CD4-positive, CD25-positive, alpha-beta regulatory T cell (primary cell): ENCODE data around the gene CUZD1. TPM values are rescaled to one million over a fixed set of nuclear protein-coding genes. Genes with fewer than 3 reads are reported as not detected.

Experiments
- ATAC-seq, 2 donors: fragments of 150-1000 bp; cut with Tn5 transposase; one replicate each; pipeline ENCODE4 v1.10.0; 2021; ENCODE audit warnings: low read depth in 2 of 2, moderate number of reproducible peaks in 2 of 2, moderate library complexity in 1 of 2
- DNase-seq, 3 donors: peaks; one replicate each; pipeline versions ENCODE4 v3.0.0 to v3.0.0-alpha.2; 2012 to 2022; ENCODE audit warnings: mixed read lengths in 1 of 3
- H3K27ac ChIP-seq: one replicate; pipeline ENCODE4 v1.7.0; 2013; ENCODE audit warnings: mild to moderate bottlenecking, low read length; ENCODE audit not compliant: insufficient read depth, poor library complexity, severe bottlenecking
- H3K27me3 ChIP-seq: one replicate; pipeline ENCODE4 v1.7.0; 2013; ENCODE audit warnings: low read length; ENCODE audit not compliant: control insufficient read depth, insufficient read depth
- H3K36me3 ChIP-seq: one replicate; pipeline ENCODE4 v1.7.0; 2013; ENCODE audit warnings: mild to moderate bottlenecking, low read length, moderate library complexity; ENCODE audit not compliant: control insufficient read depth, insufficient read depth
- H3K4me1 ChIP-seq: 2 replicates; pipeline ENCODE4 v1.7.0; 2013; ENCODE audit warnings: mild to moderate bottlenecking, low read length; ENCODE audit not compliant: insufficient read depth, control insufficient read depth, poor library complexity, severe bottlenecking
- H3K4me3 ChIP-seq: one replicate; pipeline ENCODE4 v1.7.0; 2013; ENCODE audit warnings: low read depth, mild to moderate bottlenecking, low read length, moderate library complexity
- H3K9me3 ChIP-seq, 2 experiments: 1 replicate in 1 of 2; 2 replicates in 1 of 2; pipeline ENCODE4 v1.7.0; 2013; ENCODE audit warnings: low read length in 2 of 2, mild to moderate bottlenecking in 1 of 2, moderate library complexity in 1 of 2; ENCODE audit not compliant: control insufficient read depth in 2 of 2
- H3K27ac Mint-ChIP-seq, 3 donors: one replicate each; pipeline ENCODE4 v1.8.0; 2020 to 2022; ENCODE audit warnings: mild to moderate bottlenecking in 3 of 3, mixed read lengths in 3 of 3, moderate library complexity in 2 of 3
- H3K27me3 Mint-ChIP-seq: one replicate; pipeline ENCODE4 v1.8.0; 2022; ENCODE audit warnings: mild to moderate bottlenecking, mixed read lengths
- H3K36me3 Mint-ChIP-seq: one replicate; pipeline ENCODE4 v1.8.0; 2020; ENCODE audit warnings: mixed read lengths
- H3K4me1 Mint-ChIP-seq, 4 donors: one replicate each; pipeline ENCODE4 v1.8.0; 2020 to 2022; ENCODE audit warnings: mixed read lengths in 4 of 4, mild to moderate bottlenecking in 1 of 4
- H3K4me3 Mint-ChIP-seq, 4 donors: one replicate each; pipeline ENCODE4 v1.8.0; 2020 to 2022; ENCODE audit warnings: mild to moderate bottlenecking in 4 of 4, mixed read lengths in 4 of 4, moderate library complexity in 3 of 4
- H3K9me3 Mint-ChIP-seq, 7 donors: one replicate each; pipeline ENCODE4 v1.8.0; 2020 to 2022; ENCODE audit warnings: mixed read lengths in 7 of 7, mild to moderate bottlenecking in 3 of 7, moderate library complexity in 2 of 7
- polyA plus RNA-seq, 4 donors: library from polyadenylated mRNA; unstranded; fragments of 300-500 nt; fragmentation: Illumina TruSeq; gene quantifications; one replicate each; pipeline ENCODE4 v1.2.3, GENCODE V29; 2021
- total RNA-seq: library from RNA; stranded (reverse); gene quantifications from one replicate; pipeline ENCODE4 v1.2.3, GENCODE V29; 2022

The CUZD1 gene
- total RNA-seq (1.9 TPM), polyA plus RNA-seq (1 to 10 TPM in 3 of 4 donors, under 1 TPM in 1; 0.53 to 1.7 (median 1.3) TPM)

- Histone ChIP-seq H3K27me3 (no peaks in the 10 kb centered on the region), H3K4me3 (no peak within 1 kb of the TSS), H3K36me3 (peaks cover 43% of the 10 kb centered on the region), H3K27ac (no peak within 1 kb of the TSS), H3K4me1 (no peaks in the 10 kb centered on the region), H3K9me3 (no peaks in the 10 kb centered on the region)
- Mint-ChIP-seq H3K27ac (peak within 1 kb of the TSS in 1 of 3 donors; percentile 6), H3K9me3 (peaks cover 0 to 4% (median 0%) of the 10 kb centered on the region in 7 donors), H3K36me3 (peaks cover 28% of the 10 kb centered on the region), H3K4me3 (no peak within 1 kb of the TSS), H3K4me1 (peaks cover 0 to 14% (median 6%) of the 10 kb centered on the region in 4 donors), H3K27me3 (no peaks in the 10 kb centered on the region)
- no peak for DNase-seq
- ATAC-seq, result no peak
Observed at GRCh38 chr10:122845783-122846332, at the start of gene CUZD1. TSS of gene CUZD1 (minus strand) at chr10:122845857. CDS start at chr10:122845843, 14 bp downstream.

- Mint-ChIP-seq H3K9me3 (no peaks in the 10 kb centered on the region), H3K27me3 (peaks cover 5% of the 10 kb centered on the region), H3K4me3 (peak overlapping the region in 1 of 4 donors; percentile 14), H3K36me3 (peaks cover 4% of the 10 kb centered on the region), H3K4me1 (no peaks in the 10 kb centered on the region), H3K27ac (no peak overlapping the region)
- Histone ChIP-seq H3K4me3 (no peak overlapping the region), H3K27ac (no peak overlapping the region), H3K9me3 (no peaks in the 10 kb centered on the region), H3K4me1 (no peaks in the 10 kb centered on the region), H3K27me3 (no peaks in the 10 kb centered on the region), H3K36me3 (no peaks in the 10 kb centered on the region)
- DNase-seq (no peak), ATAC-seq (no peak)
Observed at GRCh38 chr10:122894261-122894944, 48.7 kb upstream of the CUZD1 start.

- Mint-ChIP-seq H3K9me3 (no peaks in the 10 kb centered on the region), H3K36me3 (peaks cover 13% of the 10 kb centered on the region), H3K27ac (no peak overlapping the region), H3K4me3 (no peak overlapping the region), H3K27me3 (no peaks in the 10 kb centered on the region), H3K4me1 (peaks cover 9 to 16% (median 11%) of the 10 kb centered on the region in 4 donors)
- Histone ChIP-seq H3K27me3 (no peaks in the 10 kb centered on the region), H3K4me3 (no peak overlapping the region), H3K27ac (no peak overlapping the region), H3K36me3 (no peaks in the 10 kb centered on the region), H3K4me1 (peaks cover 4% of the 10 kb centered on the region), H3K9me3 (no peaks in the 10 kb centered on the region)
- ATAC-seq (no peak), DNase-seq (no peak)
Observed at GRCh38 chr10:122884166-122884565, 38.5 kb upstream of the CUZD1 start.

GRCh38 chr10:122882766-122883165 lies 37.1 kb upstream of the CUZD1 start:
- Histone ChIP-seq H3K9me3 (no peaks in the 10 kb centered on the region), H3K4me1 (peaks cover 18% of the 10 kb centered on the region), H3K27ac (no peak overlapping the region), H3K27me3 (no peaks in the 10 kb centered on the region), H3K4me3 (no peak overlapping the region), H3K36me3 (no peaks in the 10 kb centered on the region)
- ATAC-seq (no peak), DNase-seq (no peak)
- H3K36me3 Mint-ChIP-seq, result peaks cover 7% of the 10 kb centered on the region
- H3K4me1 Mint-ChIP-seq, result peaks cover 10 to 30% (median 20%) of the 10 kb centered on the region in 4 donors
- H3K9me3 Mint-ChIP-seq, result no peaks in the 10 kb centered on the region
- no peak overlapping the region for H3K27ac Mint-ChIP-seq
- no peaks in the 10 kb centered on the region for H3K27me3 Mint-ChIP-seq
- peak overlapping the region in 1 of 4 donors; percentile 41 for H3K4me3 Mint-ChIP-seq

- peaks cover 35% of the 10 kb centered on the region for H3K4me1 ChIP-seq
- peak; percentile 82 to 83 for ATAC-seq
- H3K27me3 ChIP-seq, result no peaks in the 10 kb centered on the region
- H3K36me3 Mint-ChIP-seq, result peaks cover under 1% of the 10 kb centered on the region
- H3K27ac Mint-ChIP-seq, result peak within 1 kb of the TSS; percentile 91 to 94 (median 94)
- H3K27ac ChIP-seq, result peak within 1 kb of the TSS; percentile 86
- no peaks in the 10 kb centered on the region for H3K36me3 ChIP-seq
- H3K4me3 ChIP-seq, result peak within 1 kb of the TSS; percentile 95
- H3K4me3 Mint-ChIP-seq, result peak within 1 kb of the TSS; percentile 91 to 98 (median 94)
- DNase-seq, result peak; percentile 95 to 97 (median 96)
- peaks cover 0 to 3% (median 0%) of the 10 kb centered on the region in 7 donors for H3K9me3 Mint-ChIP-seq
- H3K4me1 Mint-ChIP-seq, result peaks cover 18 to 54% (median 42%) of the 10 kb centered on the region in 4 donors
- no peaks in the 10 kb centered on the region for H3K9me3 ChIP-seq
- H3K27me3 Mint-ChIP-seq, result no peaks in the 10 kb centered on the region
Observed at GRCh38 chr10:122879339-122880273, 33.9 kb upstream of the CUZD1 start, which contains the start of gene FAM24B. TSS of gene FAM24B (minus strand) at chr10:122879581. CDS start at chr10:122850515, 29,066 bp downstream.

GRCh38 chr10:122878799-122879338 lies 33.2 kb upstream of the CUZD1 start:
- Mint-ChIP-seq H3K4me3 (peak overlapping the region; percentile 91 to 98 (median 94)), H3K27ac (peak overlapping the region; percentile 90 to 94 (median 91)), H3K36me3 (peaks cover 5% of the 10 kb centered on the region), H3K27me3 (no peaks in the 10 kb centered on the region), H3K4me1 (peaks cover 23 to 59% (median 47%) of the 10 kb centered on the region in 4 donors), H3K9me3 (peaks cover 0 to 3% (median 0%) of the 10 kb centered on the region in 7 donors)
- ATAC-seq (no peak), DNase-seq (peak in 1 of 3 donors; percentile 38)
- peak overlapping the region; percentile 95 for H3K4me3 ChIP-seq
- no peaks in the 10 kb centered on the region for H3K36me3 ChIP-seq
- no peaks in the 10 kb centered on the region for H3K27me3 ChIP-seq
- no peaks in the 10 kb centered on the region for H3K9me3 ChIP-seq
- peaks cover 35% of the 10 kb centered on the region for H3K4me1 ChIP-seq
- peak overlapping the region; percentile 86 for H3K27ac ChIP-seq

- Histone ChIP-seq H3K27me3 (no peaks in the 10 kb centered on the region), H3K9me3 (no peaks in the 10 kb centered on the region), H3K27ac (no peak overlapping the region), H3K4me1 (peaks cover 35% of the 10 kb centered on the region), H3K36me3 (no peaks in the 10 kb centered on the region), H3K4me3 (peak overlapping the region; percentile 10)
- peaks cover 23 to 63% (median 51%) of the 10 kb centered on the region in 4 donors for H3K4me1 Mint-ChIP-seq
- H3K27ac Mint-ChIP-seq, result peak overlapping the region in 2 of 3 donors; percentile 6 to 37
- DNase-seq (no peak), ATAC-seq (no peak)
- H3K4me3 Mint-ChIP-seq, result peak overlapping the region; percentile 48 to 70 (median 62)
- no peaks in the 10 kb centered on the region for H3K27me3 Mint-ChIP-seq
- H3K9me3 Mint-ChIP-seq, result peaks cover 0 to 4% (median 0%) of the 10 kb centered on the region in 7 donors
- H3K36me3 Mint-ChIP-seq, result peaks cover 5% of the 10 kb centered on the region
Observed at GRCh38 chr10:122877264-122877663, 31.6 kb upstream of the CUZD1 start.
